AG04450 (cell line): ENCODE measurements around the gene CSF3R. TPM values are rescaled to one million over a fixed set of nuclear protein-coding genes. Genes with fewer than 3 reads are reported as not detected.

ENCODE experiments used
- CTCF ChIA-PET: fragments of 300-600, 350-600 bp; formaldehyde crosslinking; extraction: SDS; loops from one replicate; lab custom pipeline; 2022; ENCODE audit warnings: antibody characterized with exemption, inconsistent platforms; lab: Charles Lee
- POLR2A ChIA-PET: fragments of 350-600 bp; formaldehyde crosslinking; extraction: SDS; loops from one replicate; lab custom pipeline; 2021; ENCODE audit warnings: antibody characterized with exemption, inconsistent platforms; lab: Yijun Ruan, JAX
- DNase-seq: peaks from one replicate; pipeline ENCODE4 v3.0.0-alpha.2; 2011; ENCODE audit warnings: low read depth, low spot score
- H3K27ac ChIP-seq: one replicate; pipeline ENCODE4 v1.5.1; 2012; ENCODE audit warnings: low read depth, low read length, control low read depth
- H3K27me3 ChIP-seq: one replicate; pipeline ENCODE4 v1.6.0; 2012; ENCODE audit warnings: low read length; ENCODE audit not compliant: control insufficient read depth, insufficient read depth
- H3K4me3 ChIP-seq: 2 replicates; pipeline ENCODE4 v1.5.1; 2011; ENCODE audit warnings: mild to moderate bottlenecking, low read depth, low read length, control low read depth
- H3K9me3 ChIP-seq: 2 replicates; pipeline ENCODE4 v1.5.1; 2012; ENCODE audit warnings: low read length; ENCODE audit not compliant: control insufficient read depth, insufficient read depth
- polyA plus RNA-seq: library from polyadenylated mRNA; depleted of rRNA; stranded (reverse); fragments of >200 nt; gene quantifications from 2 replicates; pipeline ENCODE4 v1.2.3, GENCODE V29; 2011
- TF ChIP-seq, protein P1 (sequence below): IDR thresholded peaks from 2 replicates; pipeline ENCODE4 v1.5.1; 2011; ENCODE audit warnings: low read depth, low read length, control low read depth, inconsistent platforms

CSF3R gene
- polyA plus RNA-seq, 1 experiment = not detected

DNA sequence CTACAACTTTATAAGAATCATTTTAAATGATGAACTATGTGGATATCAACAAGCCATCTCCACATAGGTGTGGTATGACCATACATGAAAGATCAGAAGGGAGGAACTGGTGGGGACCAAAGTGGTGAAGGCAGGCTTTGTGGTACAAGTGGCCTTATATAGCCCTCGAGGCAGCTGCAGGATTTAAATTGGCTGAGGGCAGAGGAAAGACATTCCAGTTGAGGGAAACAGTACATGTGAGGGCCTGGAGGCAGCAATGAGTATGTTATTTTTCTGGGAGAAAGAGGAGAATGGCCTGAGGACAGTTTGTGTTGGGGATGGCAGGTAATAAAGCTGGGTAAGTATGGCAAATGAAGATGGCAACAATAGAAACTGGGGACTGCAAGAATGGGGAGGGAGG lies 49.6 kb downstream of the CSF3R start:
- no peaks in the 10 kb centered on the region for H3K27me3 ChIP-seq
- TF ChIP-seq, protein P1, sequence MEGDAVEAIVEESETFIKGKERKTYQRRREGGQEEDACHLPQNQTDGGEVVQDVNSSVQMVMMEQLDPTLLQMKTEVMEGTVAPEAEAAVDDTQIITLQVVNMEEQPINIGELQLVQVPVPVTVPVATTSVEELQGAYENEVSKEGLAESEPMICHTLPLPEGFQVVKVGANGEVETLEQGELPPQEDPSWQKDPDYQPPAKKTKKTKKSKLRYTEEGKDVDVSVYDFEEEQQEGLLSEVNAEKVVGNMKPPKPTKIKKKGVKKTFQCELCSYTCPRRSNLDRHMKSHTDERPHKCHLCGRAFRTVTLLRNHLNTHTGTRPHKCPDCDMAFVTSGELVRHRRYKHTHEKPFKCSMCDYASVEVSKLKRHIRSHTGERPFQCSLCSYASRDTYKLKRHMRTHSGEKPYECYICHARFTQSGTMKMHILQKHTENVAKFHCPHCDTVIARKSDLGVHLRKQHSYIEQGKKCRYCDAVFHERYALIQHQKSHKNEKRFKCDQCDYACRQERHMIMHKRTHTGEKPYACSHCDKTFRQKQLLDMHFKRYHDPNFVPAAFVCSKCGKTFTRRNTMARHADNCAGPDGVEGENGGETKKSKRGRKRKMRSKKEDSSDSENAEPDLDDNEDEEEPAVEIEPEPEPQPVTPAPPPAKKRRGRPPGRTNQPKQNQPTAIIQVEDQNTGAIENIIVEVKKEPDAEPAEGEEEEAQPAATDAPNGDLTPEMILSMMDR = no peak
- H3K9me3 ChIP-seq = no peaks in the 10 kb centered on the region
- H3K27ac ChIP-seq = no peak overlapping the region
- no peak overlapping the region for H3K4me3 ChIP-seq
- ChIA-PET CTCF (no interaction called here), POLR2A (no interaction called here)
- DNase-seq = no peak

DNA sequence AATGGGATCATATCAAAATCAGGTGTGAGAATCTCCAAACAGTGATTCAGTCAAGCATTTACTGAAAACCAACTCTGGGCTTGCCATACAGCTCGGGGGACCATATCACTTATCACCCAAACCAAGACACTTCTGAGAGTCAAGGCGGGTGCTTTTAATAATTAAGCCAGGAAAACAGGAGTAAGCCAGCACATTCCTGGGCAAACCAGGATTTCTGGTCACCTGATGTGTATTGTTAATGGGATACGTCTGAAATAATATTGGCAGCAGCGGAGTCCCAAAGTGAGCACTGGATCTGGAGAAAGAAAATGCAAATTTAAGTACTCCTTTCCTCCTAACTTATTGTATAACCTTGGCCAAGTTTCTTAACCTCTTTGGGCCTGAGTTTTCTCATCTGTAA lies 50.1 kb downstream of the CSF3R start:
- no peaks in the 10 kb centered on the region for H3K9me3 ChIP-seq
- POLR2A ChIA-PET = no interaction called here
- H3K27ac ChIP-seq = no peak overlapping the region
- CTCF ChIA-PET = no interaction called here
- H3K4me3 ChIP-seq = no peak overlapping the region
- H3K27me3 ChIP-seq = no peaks in the 10 kb centered on the region
- no peak for DNase-seq
- TF ChIP-seq, protein P1 = no peak

DNA sequence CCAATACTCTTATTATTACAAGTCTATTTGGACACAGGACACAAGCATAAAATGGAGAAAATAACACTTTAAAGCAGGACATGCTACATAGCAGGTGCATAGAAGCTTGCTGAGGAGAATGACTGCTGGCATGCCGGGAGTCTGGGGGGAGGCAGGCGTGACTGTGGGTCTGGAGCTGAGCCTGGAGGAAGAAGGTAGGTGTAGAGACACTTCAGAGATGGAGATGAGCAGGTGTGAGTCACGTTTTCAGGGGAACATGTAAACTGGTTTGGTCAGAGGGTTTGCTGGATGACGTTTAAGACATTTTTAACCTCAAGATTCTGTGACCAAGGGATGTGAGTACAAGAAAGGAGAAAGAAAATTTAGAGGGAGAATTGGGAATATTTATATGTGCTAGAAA lies 56.9 kb downstream of the CSF3R start:
- no peak for DNase-seq
- Histone ChIP-seq H3K4me3 (no peak overlapping the region), H3K9me3 (no peaks in the 10 kb centered on the region), H3K27me3 (no peaks in the 10 kb centered on the region), H3K27ac (no peak overlapping the region)
- ChIA-PET CTCF (no interaction called here), POLR2A (no interaction called here)
- TF ChIP-seq, protein P1 = no peak

DNA sequence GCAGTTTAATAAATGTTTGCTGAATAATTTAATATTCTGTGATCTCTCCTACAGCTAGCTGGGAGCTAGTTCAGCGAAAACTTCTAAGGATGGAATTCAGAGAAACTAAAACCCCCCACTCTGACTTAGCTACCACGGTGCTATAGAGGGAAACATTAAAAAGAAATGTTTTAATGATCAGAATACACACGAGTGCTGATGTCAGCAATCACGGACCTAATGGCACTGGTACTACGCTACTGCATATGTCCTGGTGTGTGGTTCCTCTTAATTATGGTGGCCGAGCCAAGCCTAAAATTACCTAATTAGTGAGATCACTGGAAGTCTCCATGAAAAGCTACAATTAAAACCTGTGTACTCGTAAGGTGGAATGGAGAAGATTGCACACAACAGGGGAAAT lies 61.1 kb downstream of the CSF3R start:
- no peaks in the 10 kb centered on the region for H3K9me3 ChIP-seq
- CTCF ChIA-PET = interaction anchor here (1.0 to 1.5 kb wide), 6 partner anchors 10 to 272 kb away, joined by 3 to 11 read pairs (median 4); no protein-coding TSS in a partner anchor
- no peak overlapping the region for H3K4me3 ChIP-seq
- POLR2A ChIA-PET = interaction anchor here (0.6 kb wide), 1 partner anchor 327 kb away, joined by 3 read pairs; no protein-coding TSS in a partner anchor
- no peak for DNase-seq
- H3K27ac ChIP-seq = no peak overlapping the region
- TF ChIP-seq, protein P1 = no peak
- H3K27me3 ChIP-seq = no peaks in the 10 kb centered on the region

DNA sequence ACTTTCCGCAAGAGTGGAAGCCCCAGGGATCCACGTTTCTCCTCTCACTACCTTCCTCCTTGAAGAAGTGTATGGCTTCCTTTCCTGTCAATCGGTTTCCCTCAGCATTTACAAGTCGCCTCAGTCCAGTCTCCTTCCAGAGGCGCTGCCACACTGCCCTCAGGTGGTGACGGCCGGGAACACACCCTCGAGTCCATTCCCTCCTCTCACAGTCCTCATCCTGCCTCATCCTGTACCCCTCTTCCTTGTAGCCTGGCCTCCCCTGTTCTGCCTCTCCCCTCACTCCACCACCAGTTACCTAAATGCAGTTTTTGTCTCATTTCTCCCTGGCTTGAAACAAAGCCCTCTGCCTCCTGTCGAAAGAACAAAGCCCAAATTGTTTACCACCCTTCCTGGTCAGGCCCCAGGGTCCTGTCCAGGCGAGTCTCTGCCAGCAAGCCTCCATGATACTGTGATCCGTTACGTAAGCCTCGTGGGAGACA lies 61.8 kb downstream of the CSF3R start:
- H3K4me3 ChIP-seq = no peak overlapping the region
- no peaks in the 10 kb centered on the region for H3K27me3 ChIP-seq
- no peaks in the 10 kb centered on the region for H3K9me3 ChIP-seq
- H3K27ac ChIP-seq = no peak overlapping the region
- peak; percentile 61 for DNase-seq
- TF ChIP-seq, protein P1 = peak; percentile 98
- POLR2A ChIA-PET = interaction anchor here (2.2 kb wide), 1 partner anchor 34 kb away, joined by 18 read pairs; the partner anchor contains the start of gene STK40
- CTCF ChIA-PET = interaction anchor here (1.0 to 3.1 kb wide), 7 partner anchors 8 to 272 kb away, joined by 3 to 34 read pairs (median 8); partner anchors contain the start of gene TRAPPC3
